Measurements from ENCODE around the gene ZMYND8.
"Not testable (repeated sequence)": the region's sequence is repeated elsewhere in the genome, so short reads cannot be mapped to it uniquely, and the experiment has no call there.

Gene ZMYND8

GRCh38 chr20:47248448-47248966 lies 108.0 kb downstream of the ZMYND8 start:
- DNase-seq (ENCODE audit: low read depth in 4 of 4, low spot score in 1 of 4), result no peak

GRCh38 chr20:47247972-47248371 lies 108.5 kb downstream of the ZMYND8 start:
- no peak for DNase-seq (ENCODE audit: low read depth in 4 of 4, low spot score in 1 of 4)

- no peak for DNase-seq (ENCODE audit: low read depth in 4 of 4, low spot score in 1 of 4)
Measured at GRCh38 chr20:47246061-47246777, 110.3 kb downstream of the ZMYND8 start.

GRCh38 chr20:47245166-47245565 lies 111.3 kb downstream of the ZMYND8 start:
- DNase-seq (ENCODE audit: low read depth in 4 of 4, low spot score in 1 of 4), result not testable (repeated sequence)

- no peak for DNase-seq (ENCODE audit: low read depth in 4 of 4, low spot score in 1 of 4)
Measured at GRCh38 chr20:47244451-47244850, 112.0 kb downstream of the ZMYND8 start.

GRCh38 chr20:47243532-47244305 lies 112.8 kb downstream of the ZMYND8 start:
- DNase-seq (ENCODE audit: low read depth in 4 of 4, low spot score in 1 of 4), result no peak

GRCh38 chr20:47243003-47243402 lies 113.5 kb downstream of the ZMYND8 start:
- no peak for DNase-seq (ENCODE audit: low read depth in 4 of 4, low spot score in 1 of 4)

- no peak for DNase-seq (ENCODE audit: low read depth in 4 of 4, low spot score in 1 of 4)
Measured at GRCh38 chr20:47241345-47241781, 115.1 kb downstream of the ZMYND8 start.

- not testable (repeated sequence) for DNase-seq (ENCODE audit: low read depth in 4 of 4, low spot score in 1 of 4)
Measured at GRCh38 chr20:47240096-47240495, 116.4 kb downstream of the ZMYND8 start.

- no peak for DNase-seq (ENCODE audit: low read depth in 4 of 4, low spot score in 1 of 4)
Measured at GRCh38 chr20:47239719-47240067, 116.8 kb downstream of the ZMYND8 start.

GRCh38 chr20:47238780-47239718 lies 117.5 kb downstream of the ZMYND8 start:
- DNase-seq (ENCODE audit: low read depth in 4 of 4, low spot score in 1 of 4), result no peak

GRCh38 chr20:47237715-47238114 lies 118.8 kb downstream of the ZMYND8 start:
- no peak for DNase-seq (ENCODE audit: low read depth in 4 of 4, low spot score in 1 of 4)

GRCh38 chr20:47236639-47236900 lies 119.9 kb downstream of the ZMYND8 start:
- DNase-seq (ENCODE audit: low read depth in 4 of 4, low spot score in 1 of 4), result no peak

GRCh38 chr20:47235853-47236638 lies 120.5 kb downstream of the ZMYND8 start:
- DNase-seq (ENCODE audit: low read depth in 4 of 4, low spot score in 1 of 4), result no peak

- no peak for DNase-seq (ENCODE audit: low read depth in 4 of 4, low spot score in 1 of 4)
Measured at GRCh38 chr20:47235111-47235510, 121.4 kb downstream of the ZMYND8 start.

- DNase-seq (ENCODE audit: low read depth in 4 of 4, low spot score in 1 of 4), result no peak
Measured at GRCh38 chr20:47233333-47234188, 122.9 kb downstream of the ZMYND8 start.

- DNase-seq (ENCODE audit: low read depth in 4 of 4, low spot score in 1 of 4), result no peak
Measured at GRCh38 chr20:47232518-47232917, 124.0 kb downstream of the ZMYND8 start.

- DNase-seq (ENCODE audit: low read depth in 4 of 4, low spot score in 1 of 4), result no peak
Measured at GRCh38 chr20:47231382-47232039, 125.0 kb downstream of the ZMYND8 start.

GRCh38 chr20:47230811-47231256 lies 125.7 kb downstream of the ZMYND8 start:
- no peak for DNase-seq (ENCODE audit: low read depth in 4 of 4, low spot score in 1 of 4)

All from stimulated activated CD4-positive, alpha-beta T cell treated with anti-CD3 and anti-CD28 coated beads, Interleukin-1b, Interleukin-23, amount 100 ng/mL, for 24 hours (primary cell).